ENCODE data around the gene SMCO2. TPM values are rescaled to one million over a fixed set of nuclear protein-coding genes. Genes with fewer than 3 reads are reported as not detected.

Gene SMCO2
- total RNA-seq, 1 experiment from 2014 or later, result 0.20 TPM

GRCh38 chr12:27472604-27473003 is 26.1 kb downstream of the SMCO2 start:
- Histone ChIP-seq H3K56ac (ENCODE audit: insufficient read length, low read depth, low read length) (no peak overlapping the region), H3K18ac (ENCODE audit: insufficient read length, low read depth, low read length) (no peak overlapping the region), H3T11ph (ENCODE audit: low read length) (no peak overlapping the region), H4K20me1 (ENCODE audit: control insufficient read depth, insufficient read depth, insufficient read length) (no peaks in the 10 kb centered on the region), H3K27ac (ENCODE audit: insufficient read length, low read depth, low read length) (no peak overlapping the region), H3K4ac (ENCODE audit: low read depth, low read length) (no peak overlapping the region), H2BK12ac (ENCODE audit: insufficient read length, low read depth, low read length) (no peak overlapping the region), H4K5ac (ENCODE audit: insufficient read length, low read depth, low read length) (no peak overlapping the region), H3K23me2 (ENCODE audit: insufficient read length, low read depth, low read length, poor library complexity, severe bottlenecking) (no peaks in the 10 kb centered on the region), H3K79me1 (ENCODE audit: insufficient read depth, low read depth, low read length, poor library complexity, severe bottlenecking) (no peaks in the 10 kb centered on the region), H2BK15ac (ENCODE audit: low read depth, low read length) (no peak overlapping the region), H3K23ac (ENCODE audit: insufficient read length, low read depth, low read length) (no peak overlapping the region), H2AK5ac (ENCODE audit: insufficient read length, low read length) (no peak overlapping the region), H3K9ac (ENCODE audit: extremely low read depth, insufficient read length, low read length) (no peak overlapping the region), H3K79me2 (ENCODE audit: insufficient read depth, low read length) (no peaks in the 10 kb centered on the region), H2BK5ac (ENCODE audit: insufficient read length, low read length) (no peak overlapping the region), H2BK20ac (ENCODE audit: low read depth, low read length, poor library complexity, severe bottlenecking) (no peak overlapping the region), H2AFZ (ENCODE audit: low read length) (no peak overlapping the region), H4K91ac (ENCODE audit: insufficient read length, low read depth, low read length) (no peak overlapping the region), H3K9me3 (ENCODE audit: control insufficient read depth, low read depth, low read length) (no peaks in the 10 kb centered on the region), H3K4me2 (ENCODE audit: insufficient read depth, insufficient read length, low read length) (no peak overlapping the region), H4K8ac (replicated peaks; ENCODE audit: insufficient read length, low read depth, low read length) (no peak overlapping the region), H3K27me3 (ENCODE audit: insufficient read depth, low read length) (no peaks in the 10 kb centered on the region), H2BK120ac (ENCODE audit: low read depth, low read length, poor library complexity, severe bottlenecking) (no peak overlapping the region), H3K4me1 (ENCODE audit: insufficient read depth, low read length) (no peaks in the 10 kb centered on the region), H3K14ac (ENCODE audit: insufficient read depth, low read length) (no peak overlapping the region)
- DNase-seq, result no peak
- Mint-ChIP-seq H3K36me3 (ENCODE audit: insufficient read depth in 1 of 3, low read depth in 3 of 3) (peaks cover 0 to 13% (median 13%) of the 10 kb centered on the region in 3 experiments; a peak in 4 of 7 replicates), H3K27me3 (ENCODE audit: low read depth) (no peaks in the 10 kb centered on the region; the same call in none of the 2 replicates), H3K27ac (no peak overlapping the region), H3K9me3 (peaks cover 18 to 19% of the 10 kb centered on the region in 2 experiments), H3K4me1 (no peaks in the 10 kb centered on the region), H3K4me3 (no peak overlapping the region)
- no CpG with 5 or more reads among the region's 4 CpGs for WGBS (ENCODE audit: extremely low coverage, insufficient read length, low lambda C conversion rate)
- TF ChIP-seq CTCF (conservative IDR thresholded peaks at IDR 0.05), result no peak
